GM18858 (cell line): ENCODE measurements around the gene ENPP1.

Experiments
- ATAC-seq: cut with Tn5 transposase; IDR thresholded peaks from one replicate; pipeline ENCODE4 v1.9.1; 2021; ENCODE audit not compliant: unreplicated experiment

Gene ENPP1

GRCh38 chr6:131784561-131784960 lies 23.3 kb upstream of the ENPP1 start:
- no peak for ATAC-seq

- no peak for ATAC-seq
These were observed 20.7 kb upstream of the ENPP1 start for GRCh38 chr6:131787079-131787478.

- no peak for ATAC-seq
These were observed 19.8 kb upstream of the ENPP1 start for GRCh38 chr6:131787766-131788712.

- no peak for ATAC-seq
These were observed 18.6 kb upstream of the ENPP1 start for GRCh38 chr6:131789219-131789618.

- no peak for ATAC-seq
These were observed 16.3 kb upstream of the ENPP1 start for GRCh38 chr6:131791476-131791875.

GRCh38 chr6:131792091-131792496 lies 15.7 kb upstream of the ENPP1 start:
- ATAC-seq: no peak

- ATAC-seq: no peak
These were observed 12.5 kb upstream of the ENPP1 start for GRCh38 chr6:131795366-131795765.

- no peak for ATAC-seq
These were observed 5.5 kb upstream of the ENPP1 start for GRCh38 chr6:131802347-131802746.

GRCh38 chr6:131803007-131803769 lies 4.6 kb upstream of the ENPP1 start:
- ATAC-seq: no peak

GRCh38 chr6:131804131-131804530 lies 3.7 kb upstream of the ENPP1 start:
- no peak for ATAC-seq

GRCh38 chr6:131807321-131807643 lies 538 bp upstream of the ENPP1 start:
- ATAC-seq: no peak

GRCh38 chr6:131808460-131809269 lies 845 bp downstream of the ENPP1 start:
- ATAC-seq: no peak

- no peak for ATAC-seq
These were observed 3.7 kb downstream of the ENPP1 start for GRCh38 chr6:131811500-131811899.

GRCh38 chr6:131813991-131814390 lies 6.2 kb downstream of the ENPP1 start:
- no peak for ATAC-seq

GRCh38 chr6:131816869-131817268 lies 9.0 kb downstream of the ENPP1 start:
- ATAC-seq: no peak

- no peak for ATAC-seq
These were observed 11.8 kb downstream of the ENPP1 start for GRCh38 chr6:131819572-131820124.

GRCh38 chr6:131821010-131821807 lies 13.4 kb downstream of the ENPP1 start:
- no peak for ATAC-seq

GRCh38 chr6:131822119-131822518 lies 14.3 kb downstream of the ENPP1 start:
- ATAC-seq: no peak

- ATAC-seq: no peak
These were observed 15.6 kb downstream of the ENPP1 start for GRCh38 chr6:131823276-131823902.

GRCh38 chr6:131825946-131826345 lies 18.1 kb downstream of the ENPP1 start:
- ATAC-seq: no peak
